ENCODE measurements around the gene LAT.

Gene LAT

GRCh38 chr16:29009050-29009837, 24.4 kb downstream of the LAT start:
- no peak for DNase-seq

- DNase-seq: no peak
Measured at GRCh38 chr16:29009838-29010166, 24.9 kb downstream of the LAT start.

GRCh38 chr16:29011112-29011511, 26.3 kb downstream of the LAT start:
- DNase-seq: no peak

- no peak for DNase-seq
Measured at GRCh38 chr16:29011851-29012250, 27.0 kb downstream of the LAT start.

DNA sequence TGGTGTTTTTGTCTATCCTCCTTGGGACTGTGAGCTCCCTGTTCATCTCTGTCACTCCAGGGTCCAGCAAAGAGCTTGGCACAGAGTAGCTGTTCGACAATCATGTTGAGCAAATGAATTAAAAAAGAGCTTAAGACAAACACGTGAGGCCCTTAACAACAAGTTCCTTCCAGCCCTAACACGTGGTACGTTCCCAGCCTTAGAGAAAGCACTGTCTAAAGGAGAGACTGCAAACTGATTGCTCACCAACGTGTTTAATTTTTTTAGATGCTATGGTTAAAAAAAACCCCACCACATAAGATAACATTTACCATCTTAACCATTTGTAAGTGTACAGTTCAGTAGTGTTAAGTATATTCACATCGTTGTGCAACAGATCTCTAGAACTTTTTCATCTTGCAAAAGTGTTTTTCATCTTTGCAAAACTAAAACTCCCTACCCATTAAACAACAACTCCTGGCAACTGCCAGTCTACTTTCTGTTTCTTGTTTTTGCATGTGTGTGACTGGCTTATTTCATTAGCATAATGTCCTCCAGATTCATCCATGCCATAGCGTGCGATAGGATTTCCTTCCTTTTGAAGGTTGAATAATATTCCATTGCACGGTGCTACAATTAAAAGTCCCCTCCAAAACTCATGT, 28.2 kb downstream of the LAT start:
- no peak for DNase-seq

GRCh38 chr16:29014561-29015069, 29.8 kb downstream of the LAT start:
- DNase-seq: no peak

DNA sequence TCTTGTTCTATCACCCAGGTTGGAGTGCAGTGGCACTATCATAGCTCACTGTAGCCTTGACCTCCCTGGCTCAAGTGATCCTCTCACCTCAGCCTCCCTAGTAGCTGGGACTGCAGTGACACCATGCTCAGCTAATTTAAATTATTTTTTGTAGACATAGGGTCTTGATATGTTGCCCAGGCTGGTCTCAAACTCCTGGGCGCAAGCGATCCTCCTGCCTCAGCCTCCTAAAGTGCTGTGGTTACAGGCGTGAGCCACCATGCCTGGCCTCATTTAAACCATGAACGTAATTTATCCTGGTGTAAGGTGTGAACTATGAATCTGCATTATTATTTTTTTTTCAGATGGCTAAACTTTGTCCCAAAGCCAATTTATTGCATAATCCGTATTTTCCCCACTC, 37.3 kb downstream of the LAT start:
- DNase-seq: no peak

- no peak for DNase-seq
Measured at GRCh38 chr16:29023279-29024277, 38.7 kb downstream of the LAT start.

- no peak for DNase-seq
Measured at GRCh38 chr16:29024278-29024677, 39.4 kb downstream of the LAT start.

DNA sequence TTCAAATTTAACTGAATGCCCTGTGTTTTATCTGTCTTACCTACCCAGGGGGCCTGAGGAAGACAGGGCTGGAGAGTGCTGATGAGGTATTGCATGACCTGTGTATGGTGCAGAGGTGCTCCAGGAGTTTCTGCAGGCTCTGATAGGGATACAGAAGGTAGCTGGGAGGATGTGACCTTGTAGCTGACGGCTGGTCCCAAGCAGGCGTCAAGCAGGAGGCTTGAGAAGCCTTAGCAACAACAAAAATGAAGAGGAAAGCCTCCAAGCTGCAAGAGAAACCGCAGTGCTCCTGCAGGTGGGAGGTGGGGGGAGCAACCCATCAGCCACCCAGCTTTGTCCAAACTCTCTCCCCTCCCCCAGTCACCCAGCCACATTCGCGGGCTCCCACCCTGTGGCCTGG, 40.4 kb downstream of the LAT start:
- no peak for DNase-seq

DNA sequence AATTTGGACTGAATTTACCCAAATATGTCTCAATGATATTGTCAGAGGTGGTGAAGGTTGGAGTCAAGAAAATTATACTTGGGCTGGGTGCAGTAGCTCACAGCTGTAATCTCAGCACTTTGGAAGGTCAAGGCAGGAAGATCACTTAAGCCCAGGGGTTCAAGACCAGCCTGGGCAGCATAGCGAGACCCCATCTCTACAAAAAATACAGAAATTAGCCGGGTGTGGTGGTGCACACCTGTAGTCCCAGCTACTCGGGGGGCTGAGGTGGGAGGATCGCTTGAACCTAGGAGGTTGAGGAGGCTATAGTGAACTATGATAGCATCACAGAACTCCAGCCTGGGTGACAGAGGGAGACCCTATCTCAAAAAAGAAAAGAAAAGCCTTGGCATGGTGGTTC, 40.9 kb downstream of the LAT start:
- DNase-seq: no peak

GRCh38 chr16:29028457-29029167, 43.8 kb downstream of the LAT start:
- DNase-seq: no peak

DNA sequence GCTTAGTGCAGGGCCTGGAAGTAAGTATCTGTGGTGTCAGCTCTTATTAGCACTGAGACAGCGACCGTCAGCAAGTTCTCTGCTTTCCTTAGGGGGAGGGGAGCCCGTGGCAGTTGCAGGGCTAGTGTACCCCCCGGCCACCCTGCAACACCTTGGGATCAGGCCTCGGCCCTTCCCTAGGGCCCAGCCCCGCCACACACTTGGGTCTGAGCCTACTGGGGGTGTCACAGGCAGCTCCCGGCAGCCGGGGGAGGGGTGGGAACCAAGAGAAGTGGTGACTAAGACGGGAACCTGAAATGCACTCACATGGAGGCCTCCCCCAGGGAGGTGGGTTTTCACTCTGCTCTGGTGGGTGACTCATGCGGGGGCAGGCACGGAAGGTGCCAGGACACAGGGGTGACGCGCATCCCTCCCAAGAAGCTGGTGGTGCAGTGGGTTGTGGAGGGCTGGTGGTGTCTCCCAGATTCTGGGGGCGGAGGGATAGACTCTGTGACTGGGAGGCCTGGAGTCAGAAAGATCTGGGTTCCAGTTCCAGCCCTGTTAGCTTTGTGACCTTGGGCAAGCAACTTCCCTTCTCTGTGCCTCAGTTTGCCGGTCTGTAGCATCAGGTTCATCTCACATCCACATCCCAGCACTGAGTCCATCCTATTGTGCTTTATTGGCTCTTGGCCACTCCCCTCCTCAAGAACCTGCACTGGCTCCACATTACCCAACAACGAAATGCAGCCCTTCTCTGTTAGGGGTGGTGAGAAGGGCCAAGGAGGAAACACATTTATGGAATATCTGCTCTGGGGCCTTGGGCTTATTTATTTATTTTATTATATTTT, 44.5 kb downstream of the LAT start:
- peak; percentile 91 for DNase-seq

DNA sequence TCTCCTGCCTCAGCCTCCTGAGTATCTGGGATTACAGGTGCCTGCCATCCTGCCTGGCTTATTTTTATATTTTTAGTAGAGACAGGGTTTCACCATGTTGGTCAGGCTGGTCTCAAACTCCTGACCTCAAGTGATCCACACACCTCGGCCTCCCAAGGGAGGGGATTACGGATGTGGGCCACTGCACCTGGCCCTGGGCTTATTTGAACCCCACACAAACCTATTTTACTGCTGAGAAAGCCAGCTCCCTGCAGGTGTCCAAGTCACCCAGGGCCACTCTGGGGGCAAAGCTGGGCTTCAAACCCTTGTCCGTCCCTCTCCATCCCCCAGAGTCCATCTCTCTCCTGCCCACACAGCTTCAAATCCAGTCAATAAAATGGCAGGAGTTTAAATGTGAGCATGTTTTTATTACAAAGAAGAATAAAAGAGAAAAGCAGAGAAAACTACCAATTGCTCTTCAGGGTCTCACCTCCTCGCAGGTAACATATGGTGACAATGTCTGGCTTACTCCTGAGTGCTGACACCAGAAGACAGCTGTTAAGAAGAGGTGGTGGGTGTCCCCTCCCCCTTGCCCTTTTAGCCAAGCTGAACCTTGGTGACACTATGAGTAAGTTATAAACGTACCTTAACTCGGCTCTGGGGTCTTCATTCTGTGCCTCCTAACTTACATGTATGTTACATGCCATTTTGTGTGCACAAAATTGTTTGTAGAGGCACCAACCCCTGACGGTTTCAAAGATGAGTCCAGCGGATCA, 45.4 kb downstream of the LAT start:
- DNase-seq: no peak
